IPS-18c (cell line): ENCODE data around the gene VWC2L.

ENCODE experiments used
- H3K4me3 ChIP-seq: 2 replicates; pipeline ENCODE4 v1.7.0; 2013; ENCODE audit warnings: low read depth, mild to moderate bottlenecking, low read length, moderate library complexity; ENCODE audit not compliant: insufficient read depth
- H3K9me3 ChIP-seq: one replicate; pipeline ENCODE4 v1.6.1; 2013; ENCODE audit warnings: mild to moderate bottlenecking, low read length, moderate library complexity; ENCODE audit not compliant: control insufficient read depth, insufficient read depth

The VWC2L gene

DNA sequence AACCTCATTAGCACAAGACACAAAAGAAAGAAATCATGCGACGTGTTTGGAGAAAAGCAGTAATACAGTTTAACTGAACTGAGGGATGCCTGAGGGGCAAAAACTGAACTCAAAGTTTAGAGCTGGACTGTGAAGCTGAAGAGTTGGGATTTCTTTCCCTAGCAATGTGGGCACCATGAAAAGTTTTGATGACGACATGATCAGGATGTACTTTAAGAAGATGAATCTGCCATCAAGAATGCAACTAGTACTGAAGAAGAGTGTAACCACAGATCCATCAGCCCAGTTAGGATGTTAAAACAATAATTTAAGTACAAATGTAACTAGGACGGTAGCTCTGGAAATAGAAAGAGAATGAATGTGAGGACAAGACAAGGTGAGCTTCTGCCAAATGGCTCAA is 196.2 kb downstream of the VWC2L start:
- no peak overlapping the region for H3K4me3 ChIP-seq

DNA sequence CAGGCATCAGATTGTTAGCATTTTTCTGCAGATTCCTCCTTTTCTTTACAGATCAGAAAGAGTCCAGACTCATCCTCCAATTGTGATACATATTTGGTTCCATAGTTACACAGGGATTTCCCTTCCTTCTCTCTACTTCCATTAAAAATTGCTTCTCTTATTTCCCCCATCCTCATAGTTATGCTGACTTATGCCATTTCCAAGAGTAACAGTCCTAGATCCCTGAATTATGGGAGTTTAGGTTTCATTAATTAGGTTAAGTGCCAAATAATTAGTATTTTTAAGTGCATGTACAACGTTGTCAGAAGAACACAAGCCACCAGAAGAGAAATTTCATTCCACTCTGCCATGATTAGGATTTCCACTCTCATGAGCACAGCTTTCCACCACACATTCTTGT is 200.2 kb downstream of the VWC2L start:
- H3K4me3 ChIP-seq: no peak overlapping the region
- H3K9me3 ChIP-seq: no peaks in the 10 kb centered on the region

More for the DNA sequence above, 196.2 kb downstream of the VWC2L start:
- no peaks in the 10 kb centered on the region for H3K9me3 ChIP-seq

DNA sequence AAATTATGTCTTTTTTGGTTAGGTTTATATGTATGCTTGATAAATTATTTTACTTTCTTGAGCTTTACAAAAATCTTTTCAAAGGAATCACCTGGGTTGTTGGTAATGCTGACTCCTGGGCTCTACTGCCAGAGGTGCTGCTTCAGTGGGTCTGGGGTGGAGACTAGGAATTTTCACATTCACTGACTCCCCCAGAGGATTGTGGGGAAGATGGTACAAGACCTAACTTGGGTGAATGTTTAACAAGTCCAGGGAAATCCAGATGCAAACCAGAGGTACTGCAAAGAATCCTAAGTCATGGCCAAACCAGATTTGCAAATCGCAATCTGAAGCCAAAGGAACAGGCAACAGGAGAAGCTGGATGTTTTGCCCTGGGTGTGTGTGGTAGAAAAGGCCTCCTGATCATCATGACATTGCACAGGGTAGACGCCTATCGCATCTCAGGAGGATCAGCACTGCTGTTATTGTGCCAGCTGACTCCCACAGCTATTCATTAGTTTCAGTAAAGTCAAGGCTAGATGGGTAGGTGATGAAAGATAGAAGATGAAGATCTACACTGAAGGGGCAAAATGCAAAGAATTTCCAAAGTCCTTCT is 213.4 kb downstream of the VWC2L start:
- no peak overlapping the region for H3K4me3 ChIP-seq
- no peaks in the 10 kb centered on the region for H3K9me3 ChIP-seq

DNA sequence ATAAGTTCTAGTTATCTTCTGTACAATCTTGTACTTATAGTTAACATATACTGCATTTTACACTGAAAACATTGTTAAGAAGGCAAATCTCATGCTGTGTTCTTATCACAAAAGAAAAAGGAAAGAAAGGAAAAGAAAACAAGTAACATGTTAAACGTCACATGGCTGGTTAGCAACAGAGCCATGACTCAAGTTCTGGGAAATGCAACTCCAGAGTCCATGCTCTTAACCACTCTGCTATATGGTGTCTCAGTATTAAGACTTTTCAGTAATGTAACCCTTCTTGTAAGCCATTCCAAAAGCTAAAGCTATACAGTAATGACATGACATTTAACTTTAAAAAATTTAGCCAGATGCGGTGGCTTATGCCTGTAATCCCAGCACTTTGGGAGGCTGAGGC is 217.2 kb downstream of the VWC2L start:
- no peaks in the 10 kb centered on the region for H3K9me3 ChIP-seq
- H3K4me3 ChIP-seq: no peak overlapping the region
